ENCODE results near the gene TPD52L1.
A peak's percentile ranks its signal among the peaks of the same experiment; 100 is the strongest.

The TPD52L1 gene

DNA sequence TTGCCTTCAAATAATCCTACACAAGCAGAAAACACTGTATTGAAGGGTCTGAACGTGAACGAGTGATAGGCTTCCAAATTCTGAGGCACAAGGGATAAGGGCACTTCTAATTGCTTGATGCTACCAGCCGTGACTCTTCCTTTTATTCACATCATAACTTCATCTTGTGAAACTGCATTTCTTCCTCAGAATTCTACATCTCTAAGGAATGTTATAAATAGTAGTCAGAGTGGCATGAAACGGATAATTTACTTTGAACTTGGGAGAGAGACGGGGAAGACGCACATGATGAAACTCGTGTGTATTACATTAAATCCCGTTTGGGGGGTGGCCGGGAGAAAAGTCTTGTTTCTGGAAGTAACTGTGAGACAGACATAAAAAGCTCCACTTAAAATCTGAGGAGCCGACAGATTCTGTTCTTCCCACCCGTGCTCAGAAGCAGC is 147.4 kb downstream of the TPD52L1 start:
- TF ChIP-seq SIN3A (IDR thresholded peaks at IDR 0.05; ENCODE audit: borderline replicate concordance, insufficient read depth, low read length) (no peak), FOXP2 (optimal IDR thresholded peaks at IDR 0.05; ENCODE audit: borderline replicate concordance, extremely low read depth, extremely low read length, insufficient read depth) (no peak), TAF1 (IDR thresholded peaks at IDR 0.05; ENCODE audit: borderline replicate concordance, insufficient read depth, low read length) (no peak), POLR2AphosphoS5 (IDR thresholded peaks at IDR 0.05; ENCODE audit: low read depth, low read length) (no peak)
- TF ChIP-seq, protein P1, sequence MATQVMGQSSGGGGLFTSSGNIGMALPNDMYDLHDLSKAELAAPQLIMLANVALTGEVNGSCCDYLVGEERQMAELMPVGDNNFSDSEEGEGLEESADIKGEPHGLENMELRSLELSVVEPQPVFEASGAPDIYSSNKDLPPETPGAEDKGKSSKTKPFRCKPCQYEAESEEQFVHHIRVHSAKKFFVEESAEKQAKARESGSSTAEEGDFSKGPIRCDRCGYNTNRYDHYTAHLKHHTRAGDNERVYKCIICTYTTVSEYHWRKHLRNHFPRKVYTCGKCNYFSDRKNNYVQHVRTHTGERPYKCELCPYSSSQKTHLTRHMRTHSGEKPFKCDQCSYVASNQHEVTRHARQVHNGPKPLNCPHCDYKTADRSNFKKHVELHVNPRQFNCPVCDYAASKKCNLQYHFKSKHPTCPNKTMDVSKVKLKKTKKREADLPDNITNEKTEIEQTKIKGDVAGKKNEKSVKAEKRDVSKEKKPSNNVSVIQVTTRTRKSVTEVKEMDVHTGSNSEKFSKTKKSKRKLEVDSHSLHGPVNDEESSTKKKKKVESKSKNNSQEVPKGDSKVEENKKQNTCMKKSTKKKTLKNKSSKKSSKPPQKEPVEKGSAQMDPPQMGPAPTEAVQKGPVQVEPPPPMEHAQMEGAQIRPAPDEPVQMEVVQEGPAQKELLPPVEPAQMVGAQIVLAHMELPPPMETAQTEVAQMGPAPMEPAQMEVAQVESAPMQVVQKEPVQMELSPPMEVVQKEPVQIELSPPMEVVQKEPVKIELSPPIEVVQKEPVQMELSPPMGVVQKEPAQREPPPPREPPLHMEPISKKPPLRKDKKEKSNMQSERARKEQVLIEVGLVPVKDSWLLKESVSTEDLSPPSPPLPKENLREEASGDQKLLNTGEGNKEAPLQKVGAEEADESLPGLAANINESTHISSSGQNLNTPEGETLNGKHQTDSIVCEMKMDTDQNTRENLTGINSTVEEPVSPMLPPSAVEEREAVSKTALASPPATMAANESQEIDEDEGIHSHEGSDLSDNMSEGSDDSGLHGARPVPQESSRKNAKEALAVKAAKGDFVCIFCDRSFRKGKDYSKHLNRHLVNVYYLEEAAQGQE (IDR thresholded peaks at IDR 0.05; ENCODE audit: insufficient read depth in 1 of 2, low read depth in 2 of 2, low read length in 2 of 2): no peak

- TF ChIP-seq SIN3A (IDR thresholded peaks at IDR 0.05; ENCODE audit: borderline replicate concordance, insufficient read depth, low read length) (peak; percentile 46; the same call in 1 of the 2 replicates), POLR2AphosphoS5 (IDR thresholded peaks at IDR 0.05; ENCODE audit: low read depth, low read length) (peak; percentile 85), TAF1 (IDR thresholded peaks at IDR 0.05; ENCODE audit: borderline replicate concordance, insufficient read depth, low read length) (peak; percentile 74; the same call in 1 of the 2 replicates), FOXP2 (optimal IDR thresholded peaks at IDR 0.05; ENCODE audit: borderline replicate concordance, extremely low read depth, extremely low read length, insufficient read depth) (no peak)
- TF ChIP-seq, protein P1 (IDR thresholded peaks at IDR 0.05; ENCODE audit: insufficient read depth in 1 of 2, low read depth in 2 of 2, low read length in 2 of 2): peak in 1 of 2 experiments; percentile 4; a peak in 2 of 4 replicates
Observed at GRCh38 chr6:125301435-125302391, 148.1 kb downstream of the TPD52L1 start, which contains the start of gene HDDC2. HDDC2 (minus strand) TSS chr6:125301967; CDS start chr6:125301932, 35 bp downstream.

- TF ChIP-seq, protein P1 (IDR thresholded peaks at IDR 0.05; ENCODE audit: insufficient read depth in 1 of 2, low read depth in 2 of 2, low read length in 2 of 2): no peak
- TF ChIP-seq FOXP2 (optimal IDR thresholded peaks at IDR 0.05; ENCODE audit: borderline replicate concordance, extremely low read depth, extremely low read length, insufficient read depth) (no peak), POLR2AphosphoS5 (IDR thresholded peaks at IDR 0.05; ENCODE audit: low read depth, low read length) (no peak), TAF1 (IDR thresholded peaks at IDR 0.05; ENCODE audit: borderline replicate concordance, insufficient read depth, low read length) (no peak), SIN3A (IDR thresholded peaks at IDR 0.05; ENCODE audit: borderline replicate concordance, insufficient read depth, low read length) (no peak)
Observed at GRCh38 chr6:125302840-125303511, 149.4 kb downstream of the TPD52L1 start.

DNA sequence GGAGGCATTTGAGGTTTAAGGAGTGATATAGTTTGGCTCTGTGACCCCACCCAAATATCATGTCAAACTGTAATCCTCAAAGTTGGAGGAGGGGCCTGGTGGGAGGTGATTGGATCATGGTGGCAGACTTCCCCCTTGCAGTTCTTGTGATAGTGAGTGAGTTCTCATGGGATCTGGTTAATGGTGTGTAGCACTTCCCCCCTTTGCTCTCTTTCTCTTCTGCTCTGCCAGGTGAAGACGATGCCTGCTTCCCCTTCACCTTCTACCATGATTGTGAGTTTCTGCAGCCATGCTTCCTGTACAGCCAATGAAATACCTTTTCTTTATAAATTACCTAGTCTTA is 149.9 kb downstream of the TPD52L1 start:
- no peak for TF ChIP-seq POLR2AphosphoS5 (IDR thresholded peaks at IDR 0.05; ENCODE audit: low read depth, low read length)

DNA sequence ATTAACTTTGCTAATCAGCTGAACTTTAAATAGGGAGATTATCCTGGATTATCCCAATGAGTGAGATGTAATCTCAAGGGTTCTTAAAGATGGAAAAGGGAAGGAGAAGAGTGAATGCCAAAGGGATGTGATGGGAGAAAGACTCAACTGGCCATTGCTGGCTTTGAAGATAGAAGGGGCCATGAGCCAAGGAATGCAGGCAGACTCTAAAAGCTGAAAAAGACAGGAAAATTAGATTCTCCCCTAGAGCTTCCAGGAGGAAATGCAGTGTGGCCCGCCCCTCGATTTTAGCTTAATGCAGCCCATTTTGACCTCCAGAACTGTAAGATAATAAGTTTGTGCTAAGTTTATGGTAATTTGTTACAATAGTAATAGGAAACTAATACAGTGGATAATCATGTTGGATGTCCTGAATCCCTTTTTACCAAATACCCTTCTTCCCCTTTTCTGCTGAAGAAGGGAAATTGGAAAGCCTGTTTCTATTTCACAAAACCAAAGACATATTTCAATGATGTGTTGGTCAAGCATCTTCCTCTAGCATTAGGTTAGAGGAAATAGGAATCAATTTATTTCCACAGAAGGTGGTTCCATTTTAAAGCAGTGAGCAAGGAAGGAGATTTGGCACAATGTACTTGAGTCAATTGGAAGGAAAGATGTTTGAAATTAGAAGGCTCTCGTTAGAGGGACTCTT is 151.5 kb downstream of the TPD52L1 start:
- TF ChIP-seq POLR2AphosphoS5 (IDR thresholded peaks at IDR 0.05; ENCODE audit: low read depth, low read length) (no peak), TAF1 (IDR thresholded peaks at IDR 0.05; ENCODE audit: borderline replicate concordance, insufficient read depth, low read length) (no peak), FOXP2 (optimal IDR thresholded peaks at IDR 0.05; ENCODE audit: borderline replicate concordance, extremely low read depth, extremely low read length, insufficient read depth) (no peak)
- TF ChIP-seq, protein P1 (IDR thresholded peaks at IDR 0.05; ENCODE audit: insufficient read depth in 1 of 2, low read depth in 2 of 2, low read length in 2 of 2): no peak
